Measurements from ENCODE around the gene CPOX.
A peak's percentile ranks its signal among the peaks of the same experiment; 100 is the strongest.

CPOX gene

GRCh38 chr3:98568402-98568801 lies 25.0 kb downstream of the CPOX start:
- Histone ChIP-seq H3K27me3 (ENCODE audit: low read length) (no peaks in the 10 kb centered on the region), H3K9me2 (replicated peaks; ENCODE audit: insufficient read depth, low read length) (no peaks in the 10 kb centered on the region), H3K79me2 (ENCODE audit: insufficient read depth, low read length) (no peaks in the 10 kb centered on the region), H3K9ac (ENCODE audit: low read length) (peak overlapping the region; percentile 45), H2AFZ (ENCODE audit: low read depth, low read length, severe bottlenecking) (peak overlapping the region; percentile 80), H3K4me2 (ENCODE audit: low read depth, low read length, poor library complexity, severe bottlenecking) (peak overlapping the region; percentile 63), H3K27ac (ENCODE audit: low read depth, low read length) (peak overlapping the region; percentile 92), H3K9me3 (ENCODE audit: insufficient read depth, low read length) (no peaks in the 10 kb centered on the region), H4K20me1 (ENCODE audit: low read depth, low read length) (no peaks in the 10 kb centered on the region), H3K36me3 (ENCODE audit: low read length) (no peaks in the 10 kb centered on the region), H3K4me3 (ENCODE audit: insufficient read depth, low read length, poor library complexity, severe bottlenecking) (no peak overlapping the region), H3F3A (ENCODE audit: insufficient read depth) (peaks cover 48% of the 10 kb centered on the region)
- TF ChIP-seq EZH2phosphoT487 (conservative IDR thresholded peaks at IDR 0.05; ENCODE audit: low read length): no peak
- TF ChIP-seq, protein P1, sequence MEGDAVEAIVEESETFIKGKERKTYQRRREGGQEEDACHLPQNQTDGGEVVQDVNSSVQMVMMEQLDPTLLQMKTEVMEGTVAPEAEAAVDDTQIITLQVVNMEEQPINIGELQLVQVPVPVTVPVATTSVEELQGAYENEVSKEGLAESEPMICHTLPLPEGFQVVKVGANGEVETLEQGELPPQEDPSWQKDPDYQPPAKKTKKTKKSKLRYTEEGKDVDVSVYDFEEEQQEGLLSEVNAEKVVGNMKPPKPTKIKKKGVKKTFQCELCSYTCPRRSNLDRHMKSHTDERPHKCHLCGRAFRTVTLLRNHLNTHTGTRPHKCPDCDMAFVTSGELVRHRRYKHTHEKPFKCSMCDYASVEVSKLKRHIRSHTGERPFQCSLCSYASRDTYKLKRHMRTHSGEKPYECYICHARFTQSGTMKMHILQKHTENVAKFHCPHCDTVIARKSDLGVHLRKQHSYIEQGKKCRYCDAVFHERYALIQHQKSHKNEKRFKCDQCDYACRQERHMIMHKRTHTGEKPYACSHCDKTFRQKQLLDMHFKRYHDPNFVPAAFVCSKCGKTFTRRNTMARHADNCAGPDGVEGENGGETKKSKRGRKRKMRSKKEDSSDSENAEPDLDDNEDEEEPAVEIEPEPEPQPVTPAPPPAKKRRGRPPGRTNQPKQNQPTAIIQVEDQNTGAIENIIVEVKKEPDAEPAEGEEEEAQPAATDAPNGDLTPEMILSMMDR (IDR thresholded peaks at IDR 0.05; ENCODE audit: insufficient read depth, low read length, poor library complexity, severe bottlenecking): no peak

GRCh38 chr3:98567666-98568270 lies 25.6 kb downstream of the CPOX start:
- no peaks in the 10 kb centered on the region for H3K36me3 ChIP-seq (ENCODE audit: low read length)
- H3K9me3 ChIP-seq (ENCODE audit: insufficient read depth, low read length): no peaks in the 10 kb centered on the region
- peak overlapping the region; percentile 80 for H2AFZ ChIP-seq (ENCODE audit: low read depth, low read length, severe bottlenecking)
- H3K9me2 ChIP-seq (replicated peaks; ENCODE audit: insufficient read depth, low read length): no peaks in the 10 kb centered on the region
- H3K27ac ChIP-seq (ENCODE audit: low read depth, low read length): peak overlapping the region; percentile 92
- no peaks in the 10 kb centered on the region for H3K27me3 ChIP-seq (ENCODE audit: low read length)
- H3K79me2 ChIP-seq (ENCODE audit: insufficient read depth, low read length): no peaks in the 10 kb centered on the region
- H3K9ac ChIP-seq (ENCODE audit: low read length): peak overlapping the region; percentile 45
- TF ChIP-seq, protein P1 (IDR thresholded peaks at IDR 0.05; ENCODE audit: insufficient read depth, low read length, poor library complexity, severe bottlenecking): no peak
- TF ChIP-seq EZH2phosphoT487 (conservative IDR thresholded peaks at IDR 0.05; ENCODE audit: low read length): no peak
- H3K4me2 ChIP-seq (ENCODE audit: low read depth, low read length, poor library complexity, severe bottlenecking): peak overlapping the region; percentile 63
- no peaks in the 10 kb centered on the region for H4K20me1 ChIP-seq (ENCODE audit: low read depth, low read length)
- H3K4me3 ChIP-seq (ENCODE audit: insufficient read depth, low read length, poor library complexity, severe bottlenecking): no peak overlapping the region
- peaks cover 51% of the 10 kb centered on the region for H3F3A ChIP-seq (ENCODE audit: insufficient read depth)

GRCh38 chr3:98565843-98566242 lies 27.6 kb downstream of the CPOX start:
- TF ChIP-seq EZH2phosphoT487 (conservative IDR thresholded peaks at IDR 0.05; ENCODE audit: low read length): no peak
- TF ChIP-seq, protein P1 (IDR thresholded peaks at IDR 0.05; ENCODE audit: insufficient read depth, low read length, poor library complexity, severe bottlenecking): no peak
- Histone ChIP-seq H3F3A (ENCODE audit: insufficient read depth) (peaks cover 60% of the 10 kb centered on the region), H3K27me3 (ENCODE audit: low read length) (no peaks in the 10 kb centered on the region), H2AFZ (ENCODE audit: low read depth, low read length, severe bottlenecking) (peak overlapping the region; percentile 46), H3K9ac (ENCODE audit: low read length) (peak overlapping the region; percentile 51), H3K27ac (ENCODE audit: low read depth, low read length) (peak overlapping the region; percentile 92), H3K4me2 (ENCODE audit: low read depth, low read length, poor library complexity, severe bottlenecking) (peak overlapping the region; percentile 80), H3K9me3 (ENCODE audit: insufficient read depth, low read length) (no peaks in the 10 kb centered on the region), H4K20me1 (ENCODE audit: low read depth, low read length) (no peaks in the 10 kb centered on the region), H3K36me3 (ENCODE audit: low read length) (no peaks in the 10 kb centered on the region), H3K4me3 (ENCODE audit: insufficient read depth, low read length, poor library complexity, severe bottlenecking) (peak overlapping the region; percentile 22), H3K79me2 (ENCODE audit: insufficient read depth, low read length) (no peaks in the 10 kb centered on the region), H3K9me2 (replicated peaks; ENCODE audit: insufficient read depth, low read length) (no peaks in the 10 kb centered on the region)
